Measurements from ENCODE around the gene PLEKHO1.
A peak's percentile ranks its signal among the peaks of the same experiment; 100 is the strongest.
"Not testable (repeated sequence)": the region's sequence is repeated elsewhere in the genome, so short reads cannot be mapped to it uniquely, and the experiment has no call there.

PLEKHO1 gene

GRCh38 chr1:150176593-150176992 lies 26.9 kb downstream of the PLEKHO1 start:
- no peak for DNase-seq

- no peak for DNase-seq
Observed at GRCh38 chr1:150178548-150178947, 28.8 kb downstream of the PLEKHO1 start.

- no peak for DNase-seq
Observed at GRCh38 chr1:150179867-150180266, 30.2 kb downstream of the PLEKHO1 start.

- no peak for DNase-seq
Observed at GRCh38 chr1:150180474-150180873, 30.8 kb downstream of the PLEKHO1 start.

- no peak for DNase-seq
Observed at GRCh38 chr1:150182247-150182646, 32.5 kb downstream of the PLEKHO1 start.

GRCh38 chr1:150183061-150183460 lies 33.3 kb downstream of the PLEKHO1 start:
- no peak for DNase-seq

GRCh38 chr1:150185481-150185880 lies 35.8 kb downstream of the PLEKHO1 start:
- no peak for DNase-seq

GRCh38 chr1:150186438-150186788 lies 36.7 kb downstream of the PLEKHO1 start:
- not testable (repeated sequence) for DNase-seq

- DNase-seq = peak in 1 of 2 experiments; percentile 57
Observed at GRCh38 chr1:150186789-150187559, 37.3 kb downstream of the PLEKHO1 start.

GRCh38 chr1:150187560-150187931 lies 37.8 kb downstream of the PLEKHO1 start:
- DNase-seq = no peak

GRCh38 chr1:150192012-150192411 lies 42.3 kb downstream of the PLEKHO1 start:
- DNase-seq = no peak

- no peak for DNase-seq
Observed at GRCh38 chr1:150194381-150195031, 44.8 kb downstream of the PLEKHO1 start.

GRCh38 chr1:150196417-150196816 lies 46.7 kb downstream of the PLEKHO1 start:
- DNase-seq = no peak

GRCh38 chr1:150207281-150207971 lies 57.7 kb downstream of the PLEKHO1 start:
- DNase-seq = no peak

GRCh38 chr1:150208460-150208859 lies 58.7 kb downstream of the PLEKHO1 start:
- DNase-seq = not testable (repeated sequence)

Measured in NCI-H524 (cell line).